ENCODE results near the gene GPC3. TPM values are rescaled to one million over a fixed set of nuclear protein-coding genes. Genes with fewer than 3 reads are reported as not detected.

Gene GPC3
- total and polyA plus RNA-seq, 4 donors, result 8.3 to 270 (median 52.4) TPM

DNA sequence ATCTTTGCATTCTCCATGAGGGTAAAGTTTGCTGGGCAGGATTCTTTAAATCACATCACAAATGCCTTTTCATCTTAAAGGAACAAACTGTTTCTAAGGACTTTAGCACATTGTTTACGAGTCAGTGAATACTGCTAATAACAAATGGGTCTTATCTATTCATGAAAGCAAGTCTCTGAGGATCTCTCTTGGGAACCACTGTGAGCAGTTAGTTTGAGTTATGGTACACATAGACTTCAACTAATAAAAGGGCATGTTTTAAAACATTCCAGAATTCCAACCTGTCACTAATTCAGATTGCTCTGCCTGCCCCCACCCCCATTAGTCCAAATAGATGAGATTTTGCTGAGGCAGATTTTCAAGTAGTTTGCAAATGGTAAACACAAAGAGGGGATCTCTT is 22.3 kb upstream of the GPC3 start:
- peaks cover 0 to 31% (median 9%) of the 10 kb centered on the region in 3 donors for H3K27me3 ChIP-seq (ENCODE audit: control insufficient read depth in 3 of 3, insufficient read depth in 3 of 3, low read length in 2 of 3)
- peaks cover 0 to 17% (median 4%) of the 10 kb centered on the region in 5 donors for H3K4me1 ChIP-seq (ENCODE audit: control insufficient read depth in 5 of 5, insufficient read depth in 5 of 5, low read length in 5 of 5)
- H3K27ac ChIP-seq (ENCODE audit: low read depth in 1 of 2, low read length in 1 of 2), result no peak overlapping the region
- no peak overlapping the region for H3K4me3 ChIP-seq
- TF ChIP-seq, protein P1, sequence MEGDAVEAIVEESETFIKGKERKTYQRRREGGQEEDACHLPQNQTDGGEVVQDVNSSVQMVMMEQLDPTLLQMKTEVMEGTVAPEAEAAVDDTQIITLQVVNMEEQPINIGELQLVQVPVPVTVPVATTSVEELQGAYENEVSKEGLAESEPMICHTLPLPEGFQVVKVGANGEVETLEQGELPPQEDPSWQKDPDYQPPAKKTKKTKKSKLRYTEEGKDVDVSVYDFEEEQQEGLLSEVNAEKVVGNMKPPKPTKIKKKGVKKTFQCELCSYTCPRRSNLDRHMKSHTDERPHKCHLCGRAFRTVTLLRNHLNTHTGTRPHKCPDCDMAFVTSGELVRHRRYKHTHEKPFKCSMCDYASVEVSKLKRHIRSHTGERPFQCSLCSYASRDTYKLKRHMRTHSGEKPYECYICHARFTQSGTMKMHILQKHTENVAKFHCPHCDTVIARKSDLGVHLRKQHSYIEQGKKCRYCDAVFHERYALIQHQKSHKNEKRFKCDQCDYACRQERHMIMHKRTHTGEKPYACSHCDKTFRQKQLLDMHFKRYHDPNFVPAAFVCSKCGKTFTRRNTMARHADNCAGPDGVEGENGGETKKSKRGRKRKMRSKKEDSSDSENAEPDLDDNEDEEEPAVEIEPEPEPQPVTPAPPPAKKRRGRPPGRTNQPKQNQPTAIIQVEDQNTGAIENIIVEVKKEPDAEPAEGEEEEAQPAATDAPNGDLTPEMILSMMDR (IDR thresholded peaks at IDR 0.05; ENCODE audit: control extremely low read depth, extremely low read depth), result no peak
- H3K9me3 ChIP-seq (ENCODE audit: control insufficient read depth in 4 of 4, insufficient read depth in 3 of 4, low read length in 3 of 4), result no peaks in the 10 kb centered on the region
- WGBS, 2 donors, result 78 to 80% methylated on average over 1 of the region's 1 CpG
- no peak overlapping the region for H3K9ac ChIP-seq (ENCODE audit: insufficient read depth in 1 of 2, low read length in 2 of 2)
- ATAC-seq (ENCODE audit: insufficient read depth, low FRiP score) (no peak), DNase-seq (no peak)
- no peaks in the 10 kb centered on the region for H3K36me3 ChIP-seq (ENCODE audit: control insufficient read depth in 4 of 4, insufficient read depth in 4 of 4, low read length in 4 of 4)

DNA sequence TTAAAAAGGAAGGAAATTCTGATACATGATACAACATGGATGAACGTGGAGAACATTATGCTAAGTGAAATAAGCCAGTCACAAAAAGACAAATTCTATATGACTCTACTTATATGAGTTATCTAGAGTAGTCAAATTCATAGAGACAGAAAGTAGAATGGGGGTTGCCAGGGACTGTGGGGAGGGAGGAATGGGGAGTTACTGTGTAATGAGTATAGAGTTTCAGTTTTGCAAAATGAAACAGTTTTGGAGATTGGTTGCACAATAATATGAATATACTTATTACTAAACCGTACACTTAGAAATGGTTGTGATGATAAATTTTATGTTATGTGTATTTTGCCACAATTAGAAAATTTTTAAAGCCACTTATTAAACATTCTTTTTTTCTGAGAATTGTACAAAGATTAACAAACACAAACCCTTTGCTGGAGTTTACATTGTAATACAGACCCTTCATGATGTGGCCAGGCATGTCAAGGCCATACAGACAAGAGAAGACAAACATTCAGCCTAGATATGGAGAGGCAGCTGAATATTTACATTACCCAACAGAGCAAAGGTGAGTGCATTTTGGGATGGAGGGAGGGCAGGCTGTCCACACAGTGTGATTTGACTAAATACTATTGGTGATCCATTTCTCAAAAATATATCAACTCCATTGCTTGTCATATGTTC is 21.2 kb upstream of the GPC3 start:
- TF ChIP-seq, protein P1 (IDR thresholded peaks at IDR 0.05; ENCODE audit: control extremely low read depth, extremely low read depth), result no peak
- H3K27ac ChIP-seq (ENCODE audit: low read depth in 1 of 2, low read length in 1 of 2), result no peak overlapping the region
- no peak overlapping the region for H3K4me3 ChIP-seq
- WGBS, 2 donors, result 52 to 80% methylated on average over 2 of the region's 2 CpGs
- DNase-seq (peak in 1 of 3 donors; percentile 44), ATAC-seq (ENCODE audit: insufficient read depth, low FRiP score) (no peak)
- H3K9ac ChIP-seq (ENCODE audit: insufficient read depth in 1 of 2, low read length in 2 of 2), result no peak overlapping the region
- peaks cover 0 to 17% (median 4%) of the 10 kb centered on the region in 5 donors for H3K4me1 ChIP-seq (ENCODE audit: control insufficient read depth in 5 of 5, insufficient read depth in 5 of 5, low read length in 5 of 5)
- H3K9me3 ChIP-seq (ENCODE audit: control insufficient read depth in 4 of 4, insufficient read depth in 3 of 4, low read length in 3 of 4), result no peaks in the 10 kb centered on the region
- peaks cover 1 to 28% (median 9%) of the 10 kb centered on the region in 3 donors for H3K27me3 ChIP-seq (ENCODE audit: control insufficient read depth in 3 of 3, insufficient read depth in 3 of 3, low read length in 2 of 3)
- H3K36me3 ChIP-seq (ENCODE audit: control insufficient read depth in 4 of 4, insufficient read depth in 4 of 4, low read length in 4 of 4), result no peaks in the 10 kb centered on the region

DNA sequence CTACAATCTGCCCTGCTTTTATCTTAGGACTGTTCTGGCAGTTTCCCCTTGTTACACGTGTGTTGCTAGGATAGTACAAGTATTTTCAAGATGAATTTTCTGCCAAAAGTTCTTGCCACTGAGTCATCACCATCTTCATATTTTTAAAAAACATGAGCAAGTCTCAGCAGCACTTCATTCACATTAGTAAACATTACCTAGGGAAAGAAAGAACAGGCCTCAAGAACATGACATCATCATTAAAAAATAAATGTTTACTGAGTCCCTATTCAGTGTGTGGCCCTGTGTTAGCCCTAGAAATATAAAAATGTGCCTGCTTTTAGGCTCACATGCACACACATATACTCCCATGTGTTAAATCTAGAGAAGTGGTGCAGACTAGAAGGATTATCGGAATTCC is 18.7 kb upstream of the GPC3 start:
- H3K9me3 ChIP-seq (ENCODE audit: control insufficient read depth in 4 of 4, insufficient read depth in 3 of 4, low read length in 3 of 4), result no peaks in the 10 kb centered on the region
- no peak overlapping the region for H3K4me3 ChIP-seq
- H3K27me3 ChIP-seq (ENCODE audit: control insufficient read depth in 3 of 3, insufficient read depth in 3 of 3, low read length in 2 of 3), result peaks cover 7 to 17% (median 9%) of the 10 kb centered on the region in 3 donors
- H3K4me1 ChIP-seq (ENCODE audit: control insufficient read depth in 5 of 5, insufficient read depth in 5 of 5, low read length in 5 of 5), result peaks cover 0 to 17% (median 8%) of the 10 kb centered on the region in 5 donors
- ATAC-seq (ENCODE audit: insufficient read depth, low FRiP score), result peak; percentile 7
- TF ChIP-seq, protein P1 (IDR thresholded peaks at IDR 0.05; ENCODE audit: control extremely low read depth, extremely low read depth), result no peak
- no peak for DNase-seq
- no peak overlapping the region for H3K9ac ChIP-seq (ENCODE audit: insufficient read depth in 1 of 2, low read length in 2 of 2)
- no peak overlapping the region for H3K27ac ChIP-seq (ENCODE audit: low read depth in 1 of 2, low read length in 1 of 2)
- 56 to 81% methylated on average over 2 of the region's 2 CpGs for WGBS, 2 donors
- no peaks in the 10 kb centered on the region for H3K36me3 ChIP-seq (ENCODE audit: control insufficient read depth in 4 of 4, insufficient read depth in 4 of 4, low read length in 4 of 4)
